GM12878 (cell line): ENCODE results near the gene RNF31. TPM values are rescaled to one million over a fixed set of nuclear protein-coding genes. Genes with fewer than 3 reads are reported as not detected.

ENCODE experiments used
- ATAC-seq: fragments of 200-7000 bp; cut with Tn5 transposase; 3 replicates; pipeline ENCODE4 v1.9.1; 2020; ENCODE audit warnings: mild to moderate bottlenecking, moderate library complexity
- BruUV-seq: library from RNA; stranded (reverse); fragments of 400-500 nt; replicated peaks from 2 replicates; lab custom pipeline; 2021; lab: Mats Ljungman, UMichigan
- CTCF ChIA-PET: fragments of 300-600 bp; sonication (Branson Sonifier 250); formaldehyde crosslinking; extraction: SDS; loops from one replicate; lab custom pipeline; 2021; ENCODE audit warnings: inconsistent platforms; lab: Yijun Ruan, JAX
- POLR2A ChIA-PET: fragments of 350-600 bp; formaldehyde crosslinking; extraction: SDS; loops from one replicate; lab custom pipeline; 2021; ENCODE audit warnings: inconsistent platforms; lab: Charles Lee
- RAD21 ChIA-PET: fragments of 300-600 bp; sonication (Branson Sonifier 250); formaldehyde crosslinking; loops from one replicate; lab custom pipeline; 2023; ENCODE audit warnings: antibody characterized with exemption; ENCODE audit not compliant: unreplicated experiment; lab: Charles Lee
- SMC1A ChIA-PET: fragments of 300-600 bp; sonication (Branson Sonifier 250); formaldehyde crosslinking; loops from one replicate; lab custom pipeline; 2023; ENCODE audit not compliant: unreplicated experiment, uncharacterized antibody; lab: Charles Lee
- DNase-seq: peaks from one replicate; pipeline ENCODE4 v3.0.0-alpha.2; 2011; ENCODE audit warnings: low read depth, low spot score
- FAIRE-seq: peaks from 3 replicates; lab custom pipeline; 2011; peaks lifted over from hg19 to GRCh38; lab: Jason Lieb, UNC
- H2AFZ ChIP-seq: 2 replicates; pipeline ENCODE4 v1.6.0; 2011; ENCODE audit warnings: low read depth, low read length, control low read depth; ENCODE audit not compliant: control insufficient read depth
- H3K27ac ChIP-seq: 2 replicates; pipeline ENCODE4 v1.5.1; 2011; ENCODE audit warnings: control low read depth; ENCODE audit not compliant: control insufficient read depth, insufficient read depth
- H3K27me3 ChIP-seq, 2 experiments: replicated peaks in 1 of 2; 2 replicates each; pipeline versions ENCODE4 v1.6.0 to v1.6.1; 2011; ENCODE audit warnings: low read length in 1 of 2; ENCODE audit not compliant: control insufficient read depth in 2 of 2, insufficient read depth in 2 of 2
- H3K36me3 ChIP-seq, 2 experiments: 2 replicates each; pipeline ENCODE4 v1.5.1; 2011; ENCODE audit warnings: low read length in 1 of 2; ENCODE audit not compliant: control insufficient read depth in 2 of 2, insufficient read depth in 2 of 2
- H3K4me1 ChIP-seq: 2 replicates; pipeline ENCODE4 v1.6.1; 2011; ENCODE audit warnings: mild to moderate bottlenecking, low read length, moderate library complexity, mixed read lengths; ENCODE audit not compliant: control insufficient read depth, insufficient read depth
- H3K4me2 ChIP-seq: 2 replicates; pipeline ENCODE4 v1.6.0; 2011; ENCODE audit warnings: control low read depth; ENCODE audit not compliant: control insufficient read depth, insufficient read depth
- H3K4me3 ChIP-seq: fragments of 200-600 bp; sonication (generic); 2 replicates; pipeline ENCODE4 v1.5.1; 2016
- H3K79me2 ChIP-seq: 2 replicates; pipeline ENCODE4 v1.6.0; 2011; ENCODE audit warnings: low read length; ENCODE audit not compliant: control insufficient read depth, insufficient read depth
- H3K9ac ChIP-seq: 2 replicates; pipeline ENCODE4 v1.8.0; 2011; ENCODE audit warnings: low read length, control low read depth, mixed read lengths; ENCODE audit not compliant: control insufficient read depth, insufficient read depth
- H3K9me3 ChIP-seq: replicated peaks from 3 replicates; pipeline ENCODE4 v1.5.1; 2011; ENCODE audit warnings: mild to moderate bottlenecking, low read length; ENCODE audit not compliant: control insufficient read depth, insufficient read depth
- H4K20me1 ChIP-seq: 2 replicates; pipeline ENCODE4 v1.6.0; 2011; ENCODE audit not compliant: control insufficient read depth, insufficient read depth
- CHD4 ChIP-seq: fragments of 200-600 bp; sonication (generic); IDR thresholded peaks from 2 replicates; pipeline ENCODE4 v1.6.1; 2016; ENCODE audit warnings: mild to moderate bottlenecking
- EED ChIP-seq: sonication (generic); IDR thresholded peaks from 2 replicates; pipeline ENCODE4 v1.6.1; 2016; ENCODE audit warnings: antibody characterized with exemption, low read depth
- HDAC2 ChIP-seq: fragments of 200-600 bp; sonication (generic); IDR thresholded peaks from 2 replicates; pipeline ENCODE4 v1.6.1; 2017
- PBX3 ChIP-seq: IDR thresholded peaks from 2 replicates; pipeline ENCODE4 v1.6.1; 2011; ENCODE audit warnings: mild to moderate bottlenecking, low read depth, low read length, moderate library complexity; ENCODE audit not compliant: insufficient replicate concordance
- POLR2A ChIP-seq: IDR thresholded peaks from 2 replicates; pipeline ENCODE4 v1.6.1; 2011; ENCODE audit warnings: low read depth, mild to moderate bottlenecking, low read length
- SMC3 ChIP-seq: IDR thresholded peaks from 2 replicates; pipeline ENCODE4 v1.6.1; 2011; ENCODE audit warnings: low read length, improper control_type of control experiment, borderline replicate concordance
- WGBS: methylation state at CpG from one replicate; pipeline ENCODE4 v1.1.6; 2016; ENCODE audit warnings: low lambda C conversion rate; ENCODE audit not compliant: insufficient replicate concordance, insufficient coverage; ENCODE audit errors: missing lambda C conversion rate; 5-methylcytosine and 5-hydroxymethylcytosine counted together
- in situ Hi-C: fragments of 300-500 bp; cut with MboI; formaldehyde crosslinking; loops from 9 replicates; pipeline ENCODE4 v1.14.3; 2018; ENCODE audit warnings: mixed read lengths
- intact Hi-C: fragments of 100-400 bp; cut with micrococcal nuclease; formaldehyde crosslinking; loops from one replicate; pipeline ENCODE4 v1.14.2; 2022; ENCODE audit not compliant: unreplicated experiment
- polyA plus RNA-seq, 11 experiments: library from polyadenylated mRNA; depleted of rRNA in 4 of 11; unstranded in 6 of 11; stranded (reverse) in 5 of 11; fragments of >200 nt; fragmentation: Nextera tagmentation in 4 of 11; fragmentation: Illumina TruSeq in 1 of 11; extraction: Ambion mirVana in 4 of 11; extraction: Trizol in 1 of 11; gene quantifications; 1 replicate in 1 of 11; 2 replicates in 10 of 11; pipeline versions ENCODE4 v1.2.1 to v1.2.3, GENCODE V29; 2011 to 2016; ENCODE audit warnings: inconsistent platforms in 2 of 11, missing spikeins in 2 of 11, low read depth in 1 of 11
- total RNA-seq, 4 experiments: library from RNA; depleted of rRNA in 3 of 4; stranded (reverse); fragments of >200 nt in 3 of 4; fragmentation: Illumina TruSeq in 1 of 4; extraction: Trizol in 1 of 4; gene quantifications; 2 replicates each; pipeline versions ENCODE4 v1.2.1 to v1.2.3, GENCODE V29; 2013 to 2021
- TF ChIP-seq, protein P1 (sequence below): IDR thresholded peaks from 2 replicates; pipeline ENCODE4 v1.6.1; 2011; ENCODE audit warnings: borderline replicate concordance, low read depth, mild to moderate bottlenecking, moderate library complexity, low read length; ENCODE audit not compliant: insufficient read depth, poor library complexity, severe bottlenecking

RNF31 gene
- total and polyA plus RNA-seq, 10 of the 15 experiments (the other 5 are each of a cell fraction or from before 2014, with no cell fraction given): 8.5 to 92.7 (median 52.0) TPM

- SMC1A ChIA-PET: interaction anchor here (1.5 kb wide), 1 partner anchor 11 kb away, joined by 3 read pairs; no protein-coding TSS in a partner anchor
- intact Hi-C loops: no loop called here
These were observed 37.7 kb downstream of the RNF31 start for GRCh38 chr14:24185026-24185425.

More at GRCh38 chr14:24185026-24185425, 37.7 kb downstream of the RNF31 start:
- Histone ChIP-seq H3K4me3 (no peak overlapping the region), H4K20me1 (no peaks in the 10 kb centered on the region), H3K27ac (no peak overlapping the region), H3K27me3 (no peaks in the 10 kb centered on the region), H2AFZ (no peak overlapping the region), H3K9ac (no peak overlapping the region), H3K36me3 (peaks cover 17 to 44% of the 10 kb centered on the region in 2 experiments), H3K4me1 (0 out of 2 replicates have a peak, but pooled peaks cover 4% of the 10 kb centered on the region), H3K4me2 (no peak overlapping the region), H3K9me3 (no peaks in the 10 kb centered on the region), H3K79me2 (peaks cover 20% of the 10 kb centered on the region)
- ATAC-seq (no peak), FAIRE-seq (no peak), DNase-seq (no peak)
- POLR2A ChIA-PET: no interaction called here
- CTCF ChIA-PET: no interaction called here
- WGBS: 96% methylated on average over 7 of the region's 7 CpGs
- no peak for TF ChIP-seq CHD4
- TF ChIP-seq PBX3: no peak
- no peak for TF ChIP-seq HDAC2
- TF ChIP-seq SMC3: no peak
- no peak for TF ChIP-seq EED
- TF ChIP-seq, protein P1, sequence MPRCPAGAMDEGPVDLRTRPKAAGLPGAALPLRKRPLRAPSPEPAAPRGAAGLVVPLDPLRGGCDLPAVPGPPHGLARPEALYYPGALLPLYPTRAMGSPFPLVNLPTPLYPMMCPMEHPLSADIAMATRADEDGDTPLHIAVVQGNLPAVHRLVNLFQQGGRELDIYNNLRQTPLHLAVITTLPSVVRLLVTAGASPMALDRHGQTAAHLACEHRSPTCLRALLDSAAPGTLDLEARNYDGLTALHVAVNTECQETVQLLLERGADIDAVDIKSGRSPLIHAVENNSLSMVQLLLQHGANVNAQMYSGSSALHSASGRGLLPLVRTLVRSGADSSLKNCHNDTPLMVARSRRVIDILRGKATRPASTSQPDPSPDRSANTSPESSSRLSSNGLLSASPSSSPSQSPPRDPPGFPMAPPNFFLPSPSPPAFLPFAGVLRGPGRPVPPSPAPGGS: no peak
- peak; percentile 33 for TF ChIP-seq POLR2A
- in situ Hi-C loops: no loop called here
- no TSS peak for BruUV-seq
- RAD21 ChIA-PET: no interaction called here
